HG03460 (cell line): ENCODE measurements around the gene THSD4.
"Not testable (repeated sequence)": the region's sequence is repeated elsewhere in the genome, so short reads cannot be mapped to it uniquely, and the experiment has no call there.

ENCODE experiments used
- ATAC-seq: cut with Tn5 transposase; IDR thresholded peaks from one replicate; pipeline ENCODE4 v1.9.1; 2021; ENCODE audit not compliant: unreplicated experiment

The THSD4 gene

DNA sequence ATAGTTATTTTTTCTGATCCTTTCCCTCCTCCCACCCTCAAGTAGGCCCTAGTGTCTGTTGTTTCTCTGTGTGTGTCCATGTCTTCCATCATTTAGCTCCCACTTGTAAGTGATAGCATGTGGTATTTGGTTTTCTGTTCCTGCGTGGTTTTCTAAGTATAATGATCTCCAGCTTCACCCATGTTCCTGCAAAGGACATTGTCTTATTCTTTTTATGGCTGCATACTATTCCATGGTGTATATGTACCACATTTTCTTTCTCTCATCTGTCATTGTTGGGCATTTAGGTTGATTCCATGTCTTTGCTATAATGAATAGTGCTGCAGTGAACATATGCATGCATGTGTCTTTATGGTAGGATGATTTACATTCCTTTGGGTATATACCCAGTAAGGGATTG lies 549.4 kb downstream of the THSD4 start:
- ATAC-seq: no peak

DNA sequence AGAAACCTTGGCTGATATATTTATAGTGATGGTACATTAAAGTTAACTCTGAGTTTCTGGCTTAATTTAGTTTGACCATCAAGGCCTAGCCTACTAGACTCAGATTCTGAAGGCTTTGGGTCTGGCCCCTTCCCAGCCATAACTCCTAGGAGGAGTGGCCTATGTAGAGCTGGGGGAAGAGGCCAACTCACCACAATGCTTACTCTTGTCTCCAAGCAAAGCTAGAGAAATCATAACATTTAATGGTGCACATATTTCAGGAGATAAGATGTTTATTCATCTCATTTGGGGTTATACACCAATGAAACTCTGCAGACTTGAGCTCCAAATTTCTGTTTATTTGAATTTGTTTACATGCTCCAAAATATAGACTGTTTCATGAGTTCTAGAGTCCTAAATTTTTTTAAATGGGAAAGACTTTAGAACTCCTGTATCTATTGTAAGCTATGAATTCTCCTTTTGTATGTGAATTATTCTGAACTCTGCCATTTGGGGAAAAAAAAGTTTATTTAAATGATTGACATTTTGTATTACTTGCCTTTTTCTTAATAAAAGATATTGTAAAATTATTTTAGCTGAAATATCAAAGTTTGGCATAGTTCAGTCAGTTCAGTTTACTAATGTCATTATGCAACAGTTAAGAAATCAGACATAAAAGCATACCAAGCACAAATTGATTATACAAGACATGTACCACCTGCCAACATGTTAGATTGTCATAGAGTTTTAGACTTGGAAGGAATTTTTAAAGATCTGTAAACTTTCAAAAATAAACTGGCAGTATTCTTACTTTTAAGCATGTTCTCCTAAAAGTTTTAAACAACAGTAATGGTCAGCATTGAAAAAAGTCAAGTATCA lies 551.7 kb downstream of the THSD4 start:
- ATAC-seq: no peak

DNA sequence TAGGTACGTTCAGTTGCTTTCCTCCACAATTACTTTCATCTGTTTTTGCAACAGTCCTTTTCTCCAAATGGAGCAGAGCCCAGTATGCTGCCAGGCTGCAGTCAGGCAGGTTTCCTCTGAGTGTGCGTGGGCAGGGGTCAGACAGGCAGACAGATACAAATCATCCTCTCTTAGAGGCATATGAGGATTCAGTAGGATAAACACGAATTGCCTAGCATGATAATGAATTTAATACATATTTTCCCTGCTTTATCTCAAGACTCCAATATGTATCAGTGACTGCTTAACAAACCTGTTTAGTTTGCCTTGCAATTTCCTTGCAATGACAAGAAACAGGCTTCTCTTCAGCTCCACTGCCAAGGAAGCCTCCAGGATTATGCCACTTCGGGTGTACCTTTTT lies 554.4 kb downstream of the THSD4 start:
- ATAC-seq: no peak

DNA sequence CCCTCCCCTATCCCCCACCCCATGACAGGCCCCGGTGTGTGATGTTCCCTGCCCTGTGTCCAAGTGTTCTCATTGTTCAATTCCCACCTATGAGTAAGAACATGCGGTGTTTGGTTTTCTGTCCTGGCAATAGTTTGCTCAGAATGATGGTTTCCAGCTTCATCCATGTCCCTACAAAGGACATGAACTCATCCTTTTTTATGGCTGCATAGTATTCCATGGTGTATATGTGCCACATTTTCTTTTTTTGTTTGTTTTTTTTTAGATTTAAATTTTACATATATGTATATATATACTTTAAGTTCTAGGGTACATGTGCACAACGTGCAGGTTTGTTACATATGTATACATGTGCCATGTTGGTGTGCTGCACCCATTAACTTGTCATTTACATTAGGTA lies 555.0 kb downstream of the THSD4 start:
- not testable (repeated sequence) for ATAC-seq

DNA sequence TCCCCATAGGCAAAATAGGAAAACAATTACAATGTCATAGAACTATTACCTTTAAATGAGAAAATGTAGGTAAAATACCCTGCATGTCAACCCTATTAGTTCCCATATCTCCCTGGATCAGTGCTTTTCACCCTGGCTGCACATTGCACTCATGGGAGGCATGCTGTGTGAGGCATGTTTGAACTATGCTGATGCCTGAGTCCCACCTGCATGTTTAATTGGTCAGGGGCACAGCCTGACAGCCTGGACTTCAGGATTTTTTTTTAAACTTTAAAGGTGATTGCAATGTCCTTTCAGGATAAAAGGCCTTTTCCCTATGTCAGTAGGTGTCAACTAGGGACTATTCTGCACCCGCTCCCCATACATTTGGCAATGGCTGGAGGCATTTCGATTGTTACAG lies 559.1 kb downstream of the THSD4 start:
- no peak for ATAC-seq

DNA sequence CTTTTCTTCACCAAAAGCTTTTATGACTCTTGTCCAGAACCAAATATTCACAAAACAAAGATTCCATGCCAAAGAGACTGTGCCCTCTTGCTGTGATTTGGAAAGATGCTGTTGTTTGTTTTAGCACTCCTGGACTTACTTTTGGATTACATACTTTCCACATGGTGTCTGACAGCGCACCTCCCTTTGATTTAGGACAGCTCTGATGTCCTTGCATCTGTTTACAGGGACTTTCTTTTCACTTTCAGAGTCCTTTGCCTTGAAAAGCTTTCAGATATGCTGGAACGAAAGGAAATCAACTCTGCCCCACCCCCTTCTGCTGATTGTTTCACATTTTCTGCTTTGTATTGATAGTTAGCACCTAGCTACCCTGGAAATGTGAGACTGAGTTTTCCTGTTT lies 562.1 kb downstream of the THSD4 start:
- ATAC-seq: no peak

DNA sequence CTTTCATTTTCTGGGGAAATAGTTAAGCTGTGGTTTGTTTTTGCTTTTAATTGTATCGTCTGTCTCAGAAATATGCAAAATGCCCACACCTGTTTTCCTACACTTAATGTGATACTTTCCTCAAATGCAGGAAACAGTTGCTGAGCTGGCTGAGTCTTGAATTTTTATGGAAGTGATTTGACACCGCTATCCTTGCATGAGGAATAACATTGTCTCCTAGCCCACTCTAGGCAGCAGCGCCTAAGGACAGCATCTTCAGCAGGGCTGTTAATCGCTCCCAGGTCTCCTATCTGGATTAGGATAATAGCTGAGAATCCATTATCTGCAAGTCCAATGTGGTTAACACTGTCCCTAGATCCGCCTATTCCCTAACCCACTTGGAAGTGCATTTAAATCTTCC lies 562.5 kb downstream of the THSD4 start:
- no peak for ATAC-seq

DNA sequence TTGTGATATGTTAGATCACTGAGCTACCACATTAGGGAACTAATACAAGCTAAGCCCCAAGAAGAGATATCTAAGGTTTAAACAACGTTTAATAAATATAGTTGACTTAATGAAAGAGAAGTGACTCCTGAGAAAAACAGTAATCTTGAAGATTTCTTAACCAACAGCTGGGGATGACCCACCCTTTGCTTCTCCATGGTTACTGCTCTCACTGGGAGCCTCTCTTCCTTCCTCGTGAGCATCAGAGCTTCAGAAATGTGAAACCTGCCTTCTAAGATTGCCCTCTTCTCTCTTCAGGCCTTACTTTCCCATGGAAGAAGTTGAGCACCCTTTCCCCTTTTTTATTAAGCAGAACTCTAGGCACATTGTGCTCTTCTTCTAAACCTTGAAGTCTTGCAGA lies 562.9 kb downstream of the THSD4 start:
- no peak for ATAC-seq

DNA sequence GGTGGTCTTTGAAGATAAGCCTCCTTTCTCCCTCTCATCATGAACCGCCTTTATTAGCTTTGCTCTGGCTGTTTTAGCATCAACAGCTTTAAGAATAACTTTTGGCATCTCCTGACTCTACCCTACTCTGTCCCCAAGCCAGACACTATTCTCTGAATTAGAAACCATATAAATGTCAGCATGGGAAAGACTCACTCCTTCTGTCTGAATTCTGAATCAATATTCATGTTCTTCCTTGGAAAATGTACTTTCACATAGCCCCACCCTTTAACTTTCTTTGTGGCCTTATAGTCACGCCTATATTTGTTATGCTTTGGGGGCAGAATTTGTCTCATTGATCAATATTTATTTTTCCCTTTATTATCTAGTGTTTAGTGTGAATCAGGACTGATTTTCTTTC lies 563.3 kb downstream of the THSD4 start:
- ATAC-seq: no peak

DNA sequence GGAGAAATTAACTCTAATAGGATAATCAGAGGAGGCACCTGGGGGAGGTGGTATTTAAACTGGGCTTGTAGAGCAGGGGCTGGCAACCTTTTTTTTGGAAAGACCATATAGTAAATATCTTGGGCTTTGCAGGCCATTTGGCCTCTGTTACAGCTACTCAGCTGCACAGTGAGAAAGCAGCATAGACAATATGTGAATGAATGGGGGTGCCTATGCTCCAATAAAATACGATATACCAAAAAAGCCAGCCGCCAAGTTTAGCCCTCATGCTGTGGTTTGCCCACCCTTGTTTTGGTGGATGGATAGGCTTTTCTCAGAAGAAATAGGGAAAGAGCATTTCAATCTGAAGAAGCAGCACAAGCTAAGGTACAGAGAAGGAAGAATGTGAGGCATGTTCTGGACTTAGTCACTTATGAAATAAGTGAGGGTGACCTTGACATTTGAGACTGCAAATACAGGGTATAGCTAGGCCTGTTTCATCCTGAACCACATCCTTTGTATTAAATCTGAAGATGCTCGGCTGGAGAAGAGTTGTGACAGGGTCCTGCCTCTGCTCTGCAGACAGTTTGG lies 564.0 kb downstream of the THSD4 start:
- no peak for ATAC-seq

DNA sequence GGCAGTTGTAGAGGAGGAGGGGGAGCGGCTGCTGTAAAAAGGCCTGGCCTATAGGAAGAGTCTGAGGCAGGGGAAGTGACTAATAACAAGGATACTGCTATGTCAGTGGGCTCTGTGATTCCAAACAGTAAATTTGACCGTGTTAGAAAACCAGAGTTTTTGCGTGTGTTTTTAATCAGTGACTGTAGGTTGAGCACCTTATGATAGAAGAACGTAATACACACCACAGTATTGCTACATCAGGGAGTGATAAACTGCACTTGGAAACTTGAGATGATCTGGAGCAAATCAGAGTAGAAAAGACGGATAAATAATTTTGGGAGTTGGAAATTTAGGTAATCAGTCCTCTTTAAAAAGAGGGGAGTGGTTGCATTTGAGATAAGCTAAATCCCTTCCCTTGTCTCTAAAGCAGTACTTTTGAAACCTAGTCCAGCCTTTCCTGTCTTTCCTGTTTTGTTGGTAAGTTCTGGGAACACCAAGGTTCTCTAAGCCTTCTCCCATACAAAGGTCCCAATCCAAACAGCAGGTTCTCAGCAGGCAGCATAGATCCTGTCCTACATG lies 564.6 kb downstream of the THSD4 start:
- no peak for ATAC-seq

DNA sequence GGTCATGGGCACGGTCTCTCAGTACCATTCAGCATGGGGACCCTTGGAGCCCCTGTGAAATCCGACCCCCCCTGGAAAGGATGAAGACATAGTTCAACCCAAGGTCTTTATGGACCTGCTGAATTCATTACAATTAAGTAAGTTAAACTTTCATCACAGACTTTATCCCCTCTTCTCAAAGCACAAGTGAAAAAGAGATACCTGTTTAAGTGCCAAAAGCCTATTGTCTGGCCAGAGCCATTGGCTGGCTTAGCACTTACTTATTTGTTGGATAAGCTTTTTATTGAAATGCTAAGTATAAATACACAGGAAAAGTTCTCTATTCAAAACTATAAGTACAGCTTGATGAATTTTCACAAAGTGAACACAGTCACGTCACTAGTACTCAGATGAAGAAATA lies 566.7 kb downstream of the THSD4 start:
- no peak for ATAC-seq

DNA sequence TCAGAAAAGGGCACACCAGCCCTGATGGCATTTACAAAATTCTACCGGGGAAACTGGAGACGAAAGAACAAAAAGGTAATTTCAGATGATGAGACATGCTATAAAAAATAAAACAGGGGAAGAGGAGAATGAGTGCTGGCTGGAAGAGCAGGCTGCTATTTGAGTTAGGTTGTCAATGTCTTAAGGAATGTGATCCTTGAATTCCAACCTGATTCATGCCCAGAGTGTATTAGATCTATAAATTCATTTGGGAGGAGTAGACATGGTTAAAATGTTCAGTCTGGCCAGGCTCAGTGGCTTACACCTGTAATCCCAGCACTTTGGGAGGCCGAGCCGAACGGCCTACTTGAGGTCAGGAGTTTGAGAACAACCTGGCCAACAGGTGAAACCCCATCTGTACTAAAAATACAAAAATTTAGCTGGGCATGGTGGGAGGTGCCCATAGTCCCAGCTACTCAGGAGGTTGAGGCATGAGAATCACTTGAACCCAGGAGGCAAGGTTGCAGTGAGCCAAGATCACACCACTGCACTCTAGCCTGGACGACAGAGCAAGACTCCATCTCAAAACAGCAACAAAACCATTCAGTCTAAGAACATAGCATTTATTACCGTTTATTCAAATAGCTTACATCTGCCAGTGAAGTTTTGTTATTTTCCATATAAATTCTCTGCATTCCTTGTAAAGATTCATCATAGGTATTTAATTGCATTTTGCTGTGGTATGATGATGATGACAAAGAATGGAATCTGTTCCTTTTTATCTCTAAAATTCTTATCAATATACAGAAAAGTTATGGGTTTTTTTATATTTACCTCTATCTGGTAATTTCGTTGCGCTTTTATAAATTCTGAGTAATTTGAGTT lies 568.4 kb downstream of the THSD4 start:
- ATAC-seq: no peak

DNA sequence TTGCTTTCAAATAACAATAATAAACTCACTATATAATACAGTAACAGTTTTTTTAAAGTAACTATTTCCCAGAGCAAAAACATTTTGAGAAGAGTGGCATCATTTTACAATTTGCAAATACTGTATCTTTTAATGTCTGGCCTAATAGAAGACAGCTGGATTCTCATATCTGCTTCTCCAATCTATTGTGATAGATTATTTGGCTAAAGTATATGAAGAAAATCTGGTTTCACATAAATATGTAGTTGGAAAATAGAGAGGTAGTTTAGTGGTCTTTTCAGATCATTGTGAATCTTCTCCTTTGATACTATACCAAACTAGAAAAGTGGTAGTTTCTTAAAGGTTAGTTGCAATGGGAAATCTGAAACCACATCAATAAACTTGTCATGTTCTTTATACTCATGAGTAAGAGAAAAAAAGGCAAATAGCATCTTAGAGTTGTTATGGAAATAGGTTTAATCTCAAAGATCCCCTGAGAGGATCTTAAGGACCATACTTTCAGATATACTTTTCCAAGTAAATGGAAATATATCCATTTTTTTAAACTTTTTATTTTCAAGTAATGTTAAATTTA lies 570.2 kb downstream of the THSD4 start:
- no peak for ATAC-seq

DNA sequence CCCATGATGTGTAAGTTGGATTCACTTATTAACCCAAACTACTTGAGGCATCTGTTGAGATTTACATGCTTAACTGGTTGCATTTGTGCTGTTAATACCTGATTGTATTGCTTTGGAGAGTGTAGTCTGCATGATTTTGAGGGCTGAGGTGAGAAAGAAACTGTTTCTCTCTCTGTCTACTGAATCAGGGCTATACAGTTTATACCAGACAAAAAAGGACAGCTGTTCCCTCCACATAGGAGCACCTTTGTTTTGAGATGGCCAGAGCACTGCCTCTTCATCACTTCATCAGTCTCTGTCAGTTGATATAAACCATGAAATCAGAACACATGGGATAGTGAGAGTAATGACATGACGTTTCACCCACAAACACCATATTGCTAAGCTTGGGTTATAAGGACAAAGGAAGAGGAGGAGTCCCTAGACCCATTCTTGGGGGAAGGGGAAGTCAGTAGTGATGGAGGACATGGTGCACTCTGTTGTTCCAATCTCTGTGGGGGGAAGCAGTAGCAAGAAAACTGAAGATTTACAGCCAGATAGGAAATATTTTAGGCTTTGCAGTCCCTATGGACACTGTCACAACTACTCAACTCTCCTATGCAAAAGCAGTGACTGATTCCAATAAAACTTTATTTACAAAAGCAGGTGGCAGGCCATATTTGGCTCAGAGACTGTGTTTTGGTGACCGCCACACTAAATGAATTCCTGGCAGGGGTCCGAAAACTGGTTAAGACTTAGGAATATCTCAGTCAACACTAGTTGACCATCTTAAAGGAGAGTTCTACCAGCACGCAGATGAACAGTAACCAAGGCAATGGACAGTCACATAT lies 571.2 kb downstream of the THSD4 start:
- ATAC-seq: no peak

DNA sequence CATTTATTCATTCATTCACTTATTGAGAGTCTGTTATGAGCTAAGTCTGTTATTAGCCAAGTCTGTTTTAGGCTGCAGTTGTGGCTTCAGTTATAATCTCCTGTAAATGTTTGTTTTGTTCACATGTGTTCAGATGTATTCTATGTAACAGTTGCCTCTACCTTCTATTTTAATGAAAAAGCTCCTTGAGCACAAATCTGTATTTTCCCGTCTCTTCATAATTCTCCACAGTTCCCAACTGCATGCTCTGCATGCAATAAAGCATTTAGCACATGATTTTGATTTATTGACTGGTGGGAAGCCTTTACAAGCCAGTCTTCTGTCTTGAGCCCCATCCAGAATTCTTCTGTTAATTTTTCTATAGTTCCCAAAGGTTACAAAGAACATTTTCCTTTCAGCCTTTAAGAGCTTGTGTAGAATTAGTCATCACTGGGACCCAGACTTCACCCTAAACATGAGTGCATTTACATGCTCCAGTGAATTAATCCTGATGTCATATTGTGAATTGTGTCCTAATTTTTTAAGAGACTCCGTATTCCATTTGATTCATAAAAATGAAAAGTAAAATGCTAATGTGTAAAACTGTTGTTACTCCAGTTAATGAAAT lies 572.7 kb downstream of the THSD4 start:
- ATAC-seq: no peak

DNA sequence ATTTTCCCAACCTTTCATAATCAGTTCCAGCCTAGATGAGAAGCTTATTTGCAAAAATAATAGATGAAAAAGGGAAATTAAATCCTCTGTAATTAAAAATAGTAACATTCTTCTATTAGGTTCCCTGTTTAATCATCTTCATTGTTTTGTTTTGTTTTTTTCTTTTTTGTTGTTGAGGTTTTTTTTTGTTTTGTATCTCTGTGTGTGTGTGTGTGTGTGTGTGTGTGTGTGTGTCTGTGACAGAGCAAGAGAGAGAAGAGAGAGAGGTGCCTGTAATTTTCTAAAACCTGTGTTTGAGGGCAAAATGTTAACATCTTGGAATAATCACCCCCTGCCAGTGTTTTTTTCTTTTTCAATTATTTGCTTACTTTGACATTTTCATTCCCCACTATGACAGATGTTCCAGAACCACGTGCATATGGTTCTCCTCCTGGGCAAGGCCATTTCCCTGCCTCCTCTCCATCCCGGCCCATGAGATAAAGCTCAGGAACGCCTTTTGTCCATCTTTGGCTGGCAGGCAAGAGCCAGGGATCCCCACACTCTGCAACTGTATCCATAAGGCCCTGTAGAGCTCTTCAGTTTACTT lies 573.3 kb downstream of the THSD4 start:
- ATAC-seq: no peak

DNA sequence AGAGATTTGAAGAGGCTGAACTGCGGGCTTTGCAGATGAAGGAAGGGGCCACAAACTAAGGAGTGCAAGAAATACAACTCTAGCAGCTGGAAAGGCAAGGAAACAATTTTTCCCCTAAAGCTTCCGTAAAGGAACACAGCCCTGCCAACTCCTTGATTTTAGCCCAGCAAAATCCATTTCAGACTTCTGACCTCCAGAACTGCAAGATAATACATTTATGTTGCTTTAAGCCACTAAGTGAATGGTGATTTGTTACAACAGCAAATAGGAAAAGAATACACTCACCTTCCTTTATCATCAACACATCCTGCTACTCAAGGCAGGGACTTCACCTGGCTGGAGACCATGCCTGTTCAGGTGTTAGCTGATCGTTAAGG lies 575.8 kb downstream of the THSD4 start:
- no peak for ATAC-seq
